Colonic mucosa (tissue), 4 donors: ENCODE results near the gene GPX4. TPM values are rescaled to one million over a fixed set of nuclear protein-coding genes. Genes with fewer than 3 reads are reported as not detected.

ENCODE experiments used
- DNase-seq: peaks from one replicate; pipeline ENCODE4 v3.0.0-alpha.2; 2020
- H3K27ac ChIP-seq: fragments of 200-600 bp; one replicate; pipeline ENCODE4 v1.8.0; 2021
- H3K27me3 ChIP-seq: fragments of 200-600 bp; one replicate; pipeline ENCODE4 v1.8.0; 2021
- H3K36me3 ChIP-seq: fragments of 200-600 bp; one replicate; pipeline ENCODE4 v1.8.0; 2021
- H3K4me1 ChIP-seq: fragments of 200-600 bp; one replicate; pipeline ENCODE4 v1.8.0; 2021; ENCODE audit warnings: mild to moderate bottlenecking
- H3K4me3 ChIP-seq: fragments of 200-600 bp; one replicate; pipeline ENCODE4 v1.8.0; 2021
- H3K9ac ChIP-seq, 2 donors: one replicate each; pipeline ENCODE4 v1.7.0; 2013; ENCODE audit warnings: control low read depth in 2 of 2, low read depth in 2 of 2, low read length in 2 of 2
- H3K9me3 ChIP-seq: fragments of 200-600 bp; one replicate; pipeline ENCODE4 v1.8.0; 2021
- CTCF ChIP-seq: fragments of 200-600 bp; IDR thresholded peaks from one replicate; pipeline ENCODE4 v1.8.0; 2022; ENCODE audit warnings: antibody characterized with exemption, mild to moderate bottlenecking
- intact Hi-C: fragments of 100-400 bp; cut with DNase I; formaldehyde crosslinking; loops from one replicate; pipeline ENCODE4 v1.14.1; 2022
- total RNA-seq, 2 donors: library from RNA; stranded (reverse); fragmentation: NEBNext Ultra II Directional in 1 of 2; extraction: Animal tissue kit (Norgen Biotek cat#: 25700) in 1 of 2; gene quantifications; one replicate each; pipeline ENCODE4 v1.2.1, GENCODE V29; 2021
- donor health status: healthy.
- donor health status: DM: no; HTN: no; CAD: no.
- donor health status: DM: no; HTN: no; CAD: no.

GPX4 gene
- total RNA-seq, 2 donors from 2014 or later, result 187 to 189 TPM

- no peaks in the 10 kb centered on the region for H3K27me3 ChIP-seq
- intact Hi-C loops, result no loop called here
- H3K9me3 ChIP-seq, result no peaks in the 10 kb centered on the region
- DNase-seq, result peak; percentile 93
- H3K36me3 ChIP-seq, result peaks cover 6% of the 10 kb centered on the region
- no peak for TF ChIP-seq CTCF
- H3K27ac ChIP-seq, result peak overlapping the region; percentile 93
- peaks cover 28% of the 10 kb centered on the region for H3K4me1 ChIP-seq
- peak overlapping the region; percentile 96 for H3K4me3 ChIP-seq
- H3K9ac ChIP-seq, result peak overlapping the region; percentile 88 to 94
Observed at GRCh38 chr19:1131718-1132551, 28.1 kb downstream of the GPX4 start.

GRCh38 chr19:1132552-1133383, 29.0 kb downstream of the GPX4 start:
- Histone ChIP-seq H3K27ac (peak overlapping the region; percentile 93), H3K36me3 (no peaks in the 10 kb centered on the region), H3K9me3 (no peaks in the 10 kb centered on the region), H3K9ac (peak overlapping the region; percentile 88 to 94), H3K4me1 (peaks cover 28% of the 10 kb centered on the region), H3K27me3 (no peaks in the 10 kb centered on the region), H3K4me3 (peak overlapping the region; percentile 96)
- no peak for TF ChIP-seq CTCF
- no peak for DNase-seq
- intact Hi-C loops, result no loop called here

DNA sequence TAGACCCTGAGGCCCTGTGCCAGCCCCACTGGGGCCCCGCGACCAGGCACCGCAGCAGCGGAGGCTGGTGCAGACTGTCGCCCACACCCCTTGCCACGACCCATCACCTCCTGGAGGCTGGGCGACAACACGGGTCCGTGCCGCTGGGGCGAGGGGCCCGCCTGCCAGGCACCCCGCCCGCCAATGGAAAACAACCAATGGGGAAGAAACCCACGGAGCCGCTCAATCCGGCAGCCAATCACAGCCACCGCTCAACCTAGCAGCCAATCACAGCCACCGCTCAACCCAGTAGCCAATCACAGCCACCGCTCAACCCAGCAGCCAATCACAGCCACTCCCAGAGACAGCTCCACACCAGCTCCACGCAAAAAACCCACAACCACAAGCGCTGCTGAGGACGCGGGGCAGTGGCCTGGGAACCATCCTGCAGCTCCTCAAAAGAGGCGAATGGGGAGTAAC, 29.7 kb downstream of the GPX4 start:
- no peaks in the 10 kb centered on the region for H3K27me3 ChIP-seq
- peak overlapping the region; percentile 93 for H3K27ac ChIP-seq
- peak; percentile 45 for DNase-seq
- intact Hi-C loops, result no loop called here
- H3K4me3 ChIP-seq, result peak overlapping the region; percentile 96
- no peaks in the 10 kb centered on the region for H3K9me3 ChIP-seq
- H3K36me3 ChIP-seq, result no peaks in the 10 kb centered on the region
- H3K4me1 ChIP-seq, result peaks cover 28% of the 10 kb centered on the region
- TF ChIP-seq CTCF, result no peak
- H3K9ac ChIP-seq, result peak overlapping the region; percentile 88 to 94

DNA sequence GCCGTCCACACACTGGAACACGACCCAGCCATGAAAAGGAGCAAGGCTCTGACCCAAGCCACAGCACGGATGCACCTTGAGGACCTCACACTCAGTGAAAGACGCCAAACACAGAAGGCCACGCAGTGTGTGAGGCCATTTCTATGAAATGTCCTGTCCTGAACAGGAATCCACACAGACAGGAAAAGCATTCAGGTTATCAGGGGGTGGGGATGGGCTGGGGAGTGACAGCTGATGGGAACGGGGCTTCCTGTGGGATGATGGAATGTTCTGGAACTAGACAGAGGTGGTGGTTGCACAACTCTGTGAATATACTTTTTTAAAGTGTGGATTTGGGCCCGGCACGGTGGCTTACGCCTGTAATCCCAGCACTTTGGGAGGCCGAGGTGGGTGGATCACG, 30.6 kb downstream of the GPX4 start:
- H3K36me3 ChIP-seq, result no peaks in the 10 kb centered on the region
- H3K9ac ChIP-seq, result no peak overlapping the region
- TF ChIP-seq CTCF, result no peak
- H3K4me3 ChIP-seq, result no peak overlapping the region
- intact Hi-C loops, result no loop called here
- no peak overlapping the region for H3K27ac ChIP-seq
- H3K27me3 ChIP-seq, result no peaks in the 10 kb centered on the region
- H3K9me3 ChIP-seq, result no peaks in the 10 kb centered on the region
- DNase-seq, result no peak
- peaks cover 28% of the 10 kb centered on the region for H3K4me1 ChIP-seq

DNA sequence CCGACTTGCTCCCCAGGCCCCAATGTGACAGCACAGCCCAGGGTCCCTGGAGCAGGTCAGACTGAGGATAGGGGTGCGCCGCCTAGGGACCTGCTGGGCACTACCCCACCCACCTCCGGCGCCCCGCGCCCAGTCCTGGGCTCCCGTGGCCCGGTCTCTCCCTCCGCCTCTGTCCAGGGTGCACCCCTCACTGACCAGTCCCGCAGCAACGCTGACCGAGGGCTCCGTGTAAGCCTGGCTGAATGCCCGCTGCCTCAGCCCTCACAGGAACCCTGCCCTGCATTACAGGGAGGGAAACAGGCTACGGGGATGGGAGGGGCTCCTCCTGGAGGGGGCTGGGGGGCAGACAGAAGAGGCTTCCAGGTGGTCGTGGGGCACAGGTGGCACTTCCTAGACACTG, 31.7 kb downstream of the GPX4 start:
- no peak for TF ChIP-seq CTCF
- Histone ChIP-seq H3K27me3 (no peaks in the 10 kb centered on the region), H3K4me1 (peaks cover 24% of the 10 kb centered on the region), H3K27ac (peak overlapping the region; percentile 79), H3K9ac (peak overlapping the region; percentile 24 to 51), H3K4me3 (no peak overlapping the region), H3K9me3 (no peaks in the 10 kb centered on the region), H3K36me3 (no peaks in the 10 kb centered on the region)
- no peak for DNase-seq
- intact Hi-C loops, result no loop called here
